Limb (tissue), 2 donors: ENCODE data around the gene PRKCE.

Experiments used
- DNase-seq, 2 donors: peaks; one replicate each; pipeline ENCODE4 v3.0.0-alpha.2; 2016; ENCODE audit errors: extremely low spot score in 2 of 2

PRKCE gene

GRCh38 chr2:45834372-45834771, 182.9 kb downstream of the PRKCE start:
- no peak for DNase-seq

GRCh38 chr2:45834858-45835257, 183.4 kb downstream of the PRKCE start:
- DNase-seq, result no peak

GRCh38 chr2:45836316-45836715, 184.8 kb downstream of the PRKCE start:
- DNase-seq, result no peak

GRCh38 chr2:45836740-45837139, 185.3 kb downstream of the PRKCE start:
- DNase-seq, result no peak

- no peak for DNase-seq
Measured at GRCh38 chr2:45837812-45838341, 186.4 kb downstream of the PRKCE start.

GRCh38 chr2:45839508-45840251, 188.2 kb downstream of the PRKCE start:
- no peak for DNase-seq

DNA sequence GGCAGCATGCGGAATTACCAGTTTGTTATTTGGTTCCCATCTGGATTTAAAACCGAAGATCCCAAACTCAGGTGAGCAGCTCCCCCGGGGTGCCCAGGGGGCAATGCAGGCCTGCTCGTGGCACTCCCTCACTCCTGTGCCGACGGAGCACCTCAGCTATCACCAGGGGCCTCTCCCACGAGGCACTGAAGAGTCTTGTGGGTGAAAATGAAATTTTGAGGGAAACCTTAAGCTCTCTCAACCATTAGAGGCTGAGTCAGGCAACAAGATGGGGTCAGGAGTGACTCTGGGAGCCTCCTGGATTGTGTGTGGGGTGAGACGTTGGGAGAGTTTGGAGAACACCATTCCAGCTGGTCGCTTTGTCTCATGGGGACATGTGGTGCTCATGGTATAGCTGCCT, 189.0 kb downstream of the PRKCE start:
- no peak for DNase-seq

DNA sequence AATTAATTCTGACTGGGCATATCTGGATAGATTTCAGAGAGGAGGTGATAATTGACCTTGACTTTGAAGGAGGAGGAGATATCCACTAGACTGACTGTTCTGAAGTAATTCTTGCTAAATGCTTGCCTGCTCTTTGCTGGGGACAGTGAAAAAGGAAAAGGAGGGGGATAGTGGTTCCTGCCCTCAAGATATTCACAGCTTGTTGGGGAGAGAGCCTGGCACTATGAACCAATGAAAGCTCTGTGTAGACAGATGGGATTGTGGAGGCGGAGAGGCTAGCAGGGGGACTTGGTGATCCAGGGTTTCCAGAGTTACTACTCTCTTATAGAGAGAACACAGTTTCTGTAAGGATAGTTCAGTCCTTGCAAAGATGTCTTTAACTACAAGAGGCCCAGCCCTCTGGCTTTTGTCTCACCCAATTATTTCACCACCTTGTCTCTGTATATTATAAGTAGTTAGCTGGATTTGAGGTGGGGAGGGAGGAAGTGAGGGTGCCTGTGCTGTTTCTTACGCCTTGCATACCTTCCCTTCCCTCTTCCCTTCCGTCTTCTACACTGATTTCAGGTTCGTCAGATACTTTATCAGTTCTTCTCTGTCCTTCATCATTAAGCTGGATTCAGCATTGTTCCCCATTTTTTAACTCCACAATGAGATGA, 190.4 kb downstream of the PRKCE start:
- DNase-seq, result no peak

GRCh38 chr2:45843136-45843535, 191.7 kb downstream of the PRKCE start:
- no peak for DNase-seq

DNA sequence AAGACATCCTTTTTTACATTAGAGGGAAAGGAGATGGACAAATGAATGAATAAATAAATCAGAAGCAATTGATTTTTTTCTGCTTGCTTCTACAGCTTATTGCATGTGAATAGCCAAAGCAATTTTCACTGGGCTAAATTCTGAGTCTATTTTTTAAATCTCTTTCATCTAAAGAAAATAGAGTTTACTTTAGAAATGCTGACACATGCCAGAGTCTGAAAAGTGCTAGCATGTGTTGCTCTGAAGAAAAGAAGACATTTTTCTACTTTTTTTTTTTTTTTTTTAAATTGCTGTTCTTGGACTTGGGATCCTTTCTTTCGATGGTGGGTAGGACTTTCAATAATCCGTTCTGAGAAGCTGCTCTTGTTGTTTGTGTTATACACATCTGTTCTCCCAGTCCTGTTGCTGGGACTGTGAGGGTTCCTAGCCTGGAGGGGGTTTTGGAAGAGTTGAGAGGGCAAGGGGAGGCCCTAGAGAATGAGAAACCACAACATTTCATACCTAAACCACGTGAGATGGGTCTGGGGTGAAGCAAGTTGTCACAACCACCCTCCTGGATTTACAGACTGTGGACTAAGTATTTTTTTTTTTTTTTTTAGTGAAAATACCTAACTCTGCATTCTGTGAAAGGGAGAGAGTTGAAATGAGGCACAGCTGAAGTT, 193.5 kb downstream of the PRKCE start:
- DNase-seq, result no peak

DNA sequence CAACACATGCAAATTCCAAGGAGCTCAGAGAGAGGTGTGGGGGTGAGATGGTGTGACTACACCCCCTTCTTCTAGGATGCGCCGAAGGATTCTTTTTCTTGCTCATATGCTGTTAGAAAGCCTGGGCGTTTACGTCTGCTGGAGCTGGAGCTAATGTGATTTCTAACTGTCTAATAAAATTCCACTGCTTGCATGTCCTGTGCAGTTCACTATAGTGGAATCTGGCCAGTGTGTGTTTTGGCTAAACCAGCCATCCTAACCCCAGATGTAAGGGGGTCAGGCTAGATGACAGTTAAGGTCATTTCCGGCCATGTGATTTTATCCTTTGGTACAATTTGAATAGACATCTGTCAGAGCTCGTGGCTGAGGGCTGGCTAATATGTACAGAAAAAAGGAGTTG, 194.1 kb downstream of the PRKCE start:
- no peak for DNase-seq

- DNase-seq, result no peak
Measured at GRCh38 chr2:45849491-45850283, 198.2 kb downstream of the PRKCE start.

DNA sequence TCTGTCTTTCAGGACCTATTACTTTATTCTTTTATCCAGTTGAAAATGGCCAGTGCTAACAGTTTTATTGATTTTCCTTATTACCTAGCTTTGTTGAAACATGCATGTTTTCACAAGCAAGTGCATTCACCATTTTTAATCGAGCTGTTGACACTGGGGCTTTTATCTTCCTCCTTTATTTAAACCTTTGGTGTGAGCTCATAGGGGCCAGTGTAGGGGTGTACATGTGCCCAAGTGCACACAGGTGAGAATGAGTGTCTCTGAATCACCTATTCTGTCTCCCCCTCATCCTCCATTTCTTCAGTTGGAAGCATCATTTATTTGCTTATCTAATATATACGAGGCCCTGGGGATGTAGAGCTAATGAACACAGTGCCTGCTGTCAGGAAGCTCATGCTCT, 199.1 kb downstream of the PRKCE start:
- DNase-seq, result no peak

DNA sequence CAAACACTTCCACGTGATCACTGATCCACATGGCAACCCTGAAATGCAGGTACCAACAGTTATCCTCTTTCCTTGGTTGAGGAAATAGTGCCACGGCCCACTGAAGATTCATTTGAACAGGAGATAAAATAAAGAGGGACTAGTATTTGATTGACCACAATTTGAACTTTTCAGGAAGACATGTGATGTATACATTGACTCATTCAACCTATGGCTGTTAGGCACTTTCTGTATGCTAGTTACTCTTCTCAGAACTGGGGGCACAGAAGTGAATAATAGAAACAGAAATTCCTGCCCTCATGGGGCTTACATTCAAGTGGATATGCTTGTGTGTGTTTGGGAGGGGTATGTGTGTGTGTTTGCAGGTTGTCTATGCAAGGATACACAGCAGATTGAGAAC, 199.6 kb downstream of the PRKCE start:
- DNase-seq, result no peak

GRCh38 chr2:45851576-45852304, 200.3 kb downstream of the PRKCE start:
- DNase-seq, result no peak

GRCh38 chr2:45852450-45853150, 201.1 kb downstream of the PRKCE start:
- no peak for DNase-seq

DNA sequence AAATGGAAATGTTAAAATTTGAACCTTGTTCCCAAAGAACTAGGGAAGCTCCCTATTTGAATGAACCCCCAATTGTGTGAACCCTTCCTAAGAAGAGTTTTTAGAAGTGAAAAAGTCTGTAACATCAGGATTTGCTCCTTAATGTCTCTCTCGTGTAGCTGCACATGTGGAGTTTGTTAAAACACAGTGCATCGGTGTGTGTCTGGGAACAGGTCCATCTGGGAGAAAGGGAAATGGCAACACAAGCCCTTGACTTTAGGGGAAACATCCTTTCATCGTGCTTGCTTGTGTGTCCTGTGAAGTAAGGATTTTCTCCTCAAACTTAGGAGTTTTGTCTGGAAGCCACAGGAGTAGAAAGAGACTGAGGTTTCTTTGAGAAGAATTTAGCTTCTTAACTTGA, 203.9 kb downstream of the PRKCE start:
- DNase-seq, result no peak

- no peak for DNase-seq
Measured at GRCh38 chr2:45856391-45857274, 205.2 kb downstream of the PRKCE start.

DNA sequence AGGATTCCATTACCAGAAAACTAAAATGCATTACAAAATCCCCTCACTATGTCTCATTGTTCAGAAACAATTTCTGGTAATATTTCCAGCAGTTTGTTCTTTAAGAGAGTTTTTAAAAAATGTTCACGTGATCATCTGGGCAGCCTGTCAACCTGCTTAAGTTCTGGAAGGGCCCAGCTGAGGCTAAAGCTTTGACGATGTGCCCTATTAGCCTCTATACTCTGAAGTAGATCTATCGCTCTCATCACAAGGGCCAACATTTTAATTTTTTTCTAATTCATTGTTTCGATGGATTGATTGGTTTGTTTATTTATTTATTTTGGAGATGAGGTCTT, 205.8 kb downstream of the PRKCE start:
- no peak for DNase-seq
